GM19238 (cell line): ENCODE data around the gene HADHB.
"Not testable (repeated sequence)": the region's sequence is repeated elsewhere in the genome, so short reads cannot be mapped to it uniquely, and the experiment has no call there.

Source experiments
- DNase-seq: peaks from one replicate; pipeline ENCODE4 v3.0.0; 2011; ENCODE audit warnings: low spot score; ENCODE audit not compliant: insufficient read length

HADHB gene

DNA sequence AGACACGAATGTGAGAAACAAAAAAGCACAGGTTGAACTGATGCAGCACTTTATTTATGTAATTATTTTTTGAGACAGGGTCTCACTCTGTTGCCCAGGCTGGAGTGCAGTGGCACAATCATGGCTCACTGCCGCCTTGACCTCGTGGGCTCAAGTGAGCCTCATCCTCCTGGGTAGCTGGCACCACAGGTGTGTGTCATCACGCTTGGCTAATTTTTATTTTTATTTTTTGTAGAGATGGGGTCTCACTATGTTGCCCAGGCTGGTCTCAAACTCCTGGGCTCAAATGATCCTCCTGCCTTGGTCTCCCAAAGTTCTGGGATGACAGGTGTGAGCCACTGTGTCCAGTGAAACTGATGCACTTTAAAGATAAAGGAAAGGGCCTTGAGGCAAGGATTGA is 84.3 kb downstream of the HADHB start:
- DNase-seq: not testable (repeated sequence)

DNA sequence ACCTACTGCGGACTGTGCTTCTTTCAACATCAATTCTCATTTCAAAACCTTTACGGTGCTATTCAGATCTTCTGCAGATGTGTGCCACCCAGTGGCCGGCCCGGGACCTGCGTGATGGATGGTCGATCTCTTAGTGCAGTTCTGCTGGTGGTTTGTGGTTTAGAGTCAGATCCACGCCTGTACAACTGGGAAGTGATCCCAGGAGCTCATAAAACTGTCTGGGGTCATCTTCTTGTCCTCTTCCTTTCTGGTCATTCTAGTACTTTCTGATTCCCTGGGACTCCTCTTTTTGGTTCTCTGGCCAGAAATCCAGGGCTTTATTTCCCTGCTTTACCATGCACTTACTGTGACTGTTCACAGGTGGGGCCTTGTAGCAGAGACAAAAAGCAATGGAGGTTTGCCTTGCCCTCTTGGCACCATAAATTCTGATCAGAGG is 85.4 kb downstream of the HADHB start:
- DNase-seq: peak; percentile 50

DNA sequence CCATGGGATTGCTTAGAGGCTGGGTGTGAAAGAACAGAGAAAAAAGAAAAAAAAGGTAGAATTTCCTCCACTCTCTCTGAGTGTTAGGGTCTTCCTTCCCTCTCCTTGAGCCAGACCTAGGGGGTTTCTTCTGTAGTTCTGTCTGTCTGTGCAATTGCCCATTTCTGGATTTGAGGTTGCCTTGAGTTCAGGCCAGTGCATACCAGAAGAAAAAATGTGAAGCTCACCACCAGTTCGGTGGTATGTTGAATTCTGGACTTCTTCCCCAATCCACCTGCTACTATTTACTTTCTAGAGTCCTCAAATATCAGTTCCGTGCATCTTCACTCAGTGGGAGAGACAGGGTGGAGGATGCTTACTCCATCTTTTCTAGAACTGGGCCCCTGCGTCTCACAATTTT is 85.9 kb downstream of the HADHB start:
- no peak for DNase-seq

DNA sequence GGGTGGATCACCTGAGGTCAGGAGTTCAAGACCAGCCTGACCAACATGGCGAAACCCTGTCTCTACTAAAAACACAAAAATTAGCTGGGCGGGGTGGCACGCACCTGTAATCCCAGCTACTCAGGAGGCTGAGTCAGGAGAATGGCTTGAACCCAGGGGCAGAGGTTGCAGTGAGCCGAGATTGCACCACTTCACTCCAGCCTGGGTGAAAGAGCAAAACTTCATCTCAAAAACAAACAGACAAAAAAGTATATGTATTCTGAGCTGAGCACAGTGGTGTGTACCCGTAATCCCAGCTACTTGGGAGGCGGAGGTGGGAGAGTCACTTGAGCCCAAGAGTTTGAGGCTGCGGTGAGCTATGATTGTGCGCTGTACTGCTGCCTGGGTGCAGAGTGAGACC is 86.6 kb downstream of the HADHB start:
- not testable (repeated sequence) for DNase-seq

DNA sequence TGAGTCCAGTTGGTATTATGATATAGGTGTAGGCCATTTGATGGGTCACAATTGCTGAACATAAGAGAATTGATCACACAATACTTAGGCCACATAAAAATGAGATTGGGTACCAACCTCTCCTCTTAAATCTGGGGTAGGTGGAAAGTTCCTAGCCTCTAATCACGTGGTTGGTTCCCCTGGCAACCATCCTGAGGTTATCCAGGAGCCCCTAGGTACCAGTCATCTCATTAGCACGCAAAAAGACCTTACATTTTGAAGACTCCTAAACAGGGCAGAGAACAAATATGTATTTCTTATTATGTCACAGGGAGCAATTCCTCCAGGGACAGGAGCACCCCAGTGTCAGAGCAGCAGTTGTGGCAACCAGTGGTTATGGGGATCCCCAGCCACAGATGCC is 88.6 kb downstream of the HADHB start:
- no peak for DNase-seq

DNA sequence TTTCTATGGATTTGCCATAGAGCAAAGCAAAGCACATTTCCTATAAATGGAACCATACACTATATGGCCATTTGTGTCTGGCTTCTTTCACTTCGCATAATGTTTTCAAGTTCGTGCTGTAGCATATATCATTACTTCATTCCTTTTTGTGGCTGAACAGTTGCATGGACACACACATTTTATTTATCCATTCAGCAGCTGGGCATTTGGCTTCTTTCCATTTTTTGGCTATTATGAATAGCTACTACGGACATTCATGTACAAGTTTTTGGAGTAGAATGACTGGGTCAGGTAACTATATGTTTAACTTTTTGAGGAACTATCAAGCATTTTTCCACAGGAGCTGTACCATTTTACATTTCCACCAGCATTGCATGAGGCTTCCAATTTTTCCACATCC is 90.5 kb downstream of the HADHB start:
- no peak for DNase-seq

DNA sequence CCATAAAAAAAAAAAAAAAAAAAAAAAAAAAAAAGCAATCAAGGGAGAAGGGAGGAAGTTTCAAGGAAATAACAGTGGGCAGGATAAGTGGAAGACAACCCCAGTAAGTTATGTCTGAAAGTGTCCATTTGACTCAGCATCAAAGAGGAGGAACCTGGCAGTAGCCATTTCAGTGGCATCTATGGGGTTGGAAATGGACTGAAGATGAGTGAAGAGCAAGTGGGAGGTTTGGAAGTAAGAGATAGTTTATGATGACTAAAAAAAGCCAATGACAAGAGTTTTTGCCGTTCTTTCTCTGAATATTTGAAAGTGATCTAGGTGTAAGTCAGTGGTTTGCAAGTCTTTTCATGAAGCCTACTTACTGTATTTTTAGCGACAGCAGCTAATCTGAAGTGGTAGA is 92.0 kb downstream of the HADHB start:
- no peak for DNase-seq

DNA sequence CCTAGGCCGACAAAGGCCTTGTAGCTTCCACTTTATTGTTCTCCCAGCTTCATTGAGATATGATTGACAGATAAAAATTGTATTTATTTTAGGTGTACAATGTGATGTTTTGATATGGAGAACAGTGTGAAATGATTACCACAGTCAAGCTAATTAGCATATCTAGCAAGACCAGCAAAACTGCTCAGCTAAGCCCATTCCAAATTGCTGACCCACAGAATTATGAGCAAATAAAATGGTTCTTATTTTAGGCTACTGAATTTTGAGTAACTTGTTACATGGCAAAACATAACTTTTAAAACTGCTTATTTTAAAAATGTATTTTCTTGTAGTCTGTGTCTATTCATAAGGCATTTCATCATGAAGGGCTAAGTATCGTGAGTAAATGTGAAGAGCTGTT is 92.6 kb downstream of the HADHB start:
- no peak for DNase-seq
